Liver (tissue), 9 donors: ENCODE measurements around the gene CDK5RAP2. TPM values are rescaled to one million over a fixed set of nuclear protein-coding genes. Genes with fewer than 3 reads are reported as not detected.
"Not testable (repeated sequence)": the region's sequence is repeated elsewhere in the genome, so short reads cannot be mapped to it uniquely, and the experiment has no call there.

Experiments
- DNase-seq: peaks from one replicate; pipeline ENCODE4 v3.0.0-alpha.2; 2017; ENCODE audit warnings: low spot score
- H3K27ac ChIP-seq, 2 donors: one replicate each; pipeline ENCODE4 v1.7.0; 2013; ENCODE audit warnings: inconsistent platforms in 2 of 2, low read length in 2 of 2, control low read depth in 1 of 2, low read depth in 1 of 2, mild to moderate bottlenecking in 1 of 2
- H3K27me3 ChIP-seq, 4 donors: one replicate each; pipeline versions ENCODE4 v1.6.1 to v1.7.0; 2013; ENCODE audit warnings: low read length in 3 of 4, inconsistent platforms in 1 of 4, mild to moderate bottlenecking in 1 of 4, moderate library complexity in 1 of 4; ENCODE audit not compliant: control insufficient read depth in 4 of 4, insufficient read depth in 4 of 4
- H3K36me3 ChIP-seq, 4 donors: one replicate each; pipeline versions ENCODE4 v1.6.1 to v1.7.0; 2013; ENCODE audit warnings: low read length in 3 of 4, mild to moderate bottlenecking in 3 of 4, low read depth in 1 of 4, moderate library complexity in 1 of 4; ENCODE audit not compliant: control insufficient read depth in 4 of 4, insufficient read depth in 3 of 4
- H3K4me1 ChIP-seq, 4 donors: one replicate each; pipeline versions ENCODE4 v1.6.1 to v1.7.0; 2013; ENCODE audit warnings: low read length in 3 of 4, mild to moderate bottlenecking in 3 of 4, moderate library complexity in 1 of 4; ENCODE audit not compliant: control insufficient read depth in 4 of 4, insufficient read depth in 4 of 4
- H3K4me3 ChIP-seq, 3 donors: one replicate each; pipeline versions ENCODE4 v1.6.1 to v1.7.0; 2013; ENCODE audit warnings: low read length in 3 of 3, control low read depth in 1 of 3, low read depth in 1 of 3, mild to moderate bottlenecking in 1 of 3
- H3K9ac ChIP-seq, 2 donors: one replicate each; pipeline ENCODE4 v1.7.0; 2013; ENCODE audit warnings: low read length in 2 of 2, mild to moderate bottlenecking in 2 of 2, moderate library complexity in 2 of 2, control low read depth in 1 of 2, low read depth in 1 of 2
- H3K9me3 ChIP-seq, 4 donors: one replicate each; pipeline versions ENCODE4 v1.6.1 to v1.7.0; 2013; ENCODE audit warnings: low read length in 3 of 4; ENCODE audit not compliant: control insufficient read depth in 4 of 4
- FOXA2 ChIP-seq: IDR thresholded peaks from 2 replicates; pipeline ENCODE4 v1.6.1; 2016; ENCODE audit warnings: antibody characterized with exemption
- GABPA ChIP-seq, 2 donors: IDR thresholded peaks in 1 of 2; conservative IDR thresholded peaks in 1 of 2; 2 replicates each; pipeline ENCODE4 v1.6.1; 2016; ENCODE audit warnings: antibody characterized with exemption in 2 of 2, mild to moderate bottlenecking in 1 of 2, moderate library complexity in 1 of 2
- HNF4A ChIP-seq, 2 donors: conservative IDR thresholded peaks; 2 replicates each; pipeline ENCODE4 v1.6.1; 2016; ENCODE audit warnings: antibody characterized with exemption in 2 of 2, mild to moderate bottlenecking in 2 of 2
- HNF4G ChIP-seq: IDR thresholded peaks from 2 replicates; pipeline ENCODE4 v1.6.1; 2016; ENCODE audit warnings: antibody characterized with exemption
- JUND ChIP-seq, 2 donors: IDR thresholded peaks; 2 replicates each; pipeline ENCODE4 v1.6.1; 2016; ENCODE audit warnings: antibody characterized with exemption in 2 of 2
- NR2F2 ChIP-seq: IDR thresholded peaks from 2 replicates; pipeline ENCODE4 v1.6.1; 2016; ENCODE audit warnings: antibody characterized with exemption
- RAD21 ChIP-seq, 2 donors: IDR thresholded peaks; 2 replicates each; pipeline ENCODE4 v1.6.1; 2016; ENCODE audit warnings: antibody characterized with exemption in 2 of 2, mild to moderate bottlenecking in 2 of 2
- TAF1 ChIP-seq: conservative IDR thresholded peaks from 2 replicates; pipeline ENCODE4 v1.6.1; 2016; ENCODE audit warnings: antibody characterized with exemption, mild to moderate bottlenecking
- YY1 ChIP-seq: IDR thresholded peaks from 2 replicates; pipeline ENCODE4 v1.6.1; 2016; ENCODE audit warnings: antibody characterized with exemption, mild to moderate bottlenecking
- WGBS: extraction: QIAGEN DNeasy Blood & Tissue Kit; methylation state at CpG from one replicate; pipeline ENCODE4 v1.1.7; 2013; 5-methylcytosine and 5-hydroxymethylcytosine counted together
- polyA plus RNA-seq, 2 donors: library from polyadenylated mRNA; stranded (reverse) in 1 of 2; unstranded in 1 of 2; fragments of 200-250 nt in 1 of 2; fragments of >200 nt in 1 of 2; fragmentation: Nextera tagmentation in 1 of 2; extraction: Ambion mirVana in 1 of 2; gene quantifications; one replicate each; pipeline versions ENCODE4 v1.2.1 to v1.2.3, GENCODE V29; 2013 to 2015
- total RNA-seq, 2 donors: library from RNA; depleted of rRNA; stranded (reverse); fragments of >200 nt; gene quantifications; one replicate each; pipeline ENCODE4 v1.2.3, GENCODE V29; 2014
- TF ChIP-seq, protein P1 (sequence below): IDR thresholded peaks from 2 replicates; pipeline ENCODE4 v1.6.1; 2016; ENCODE audit warnings: antibody characterized with exemption, mild to moderate bottlenecking
- TF ChIP-seq, protein P2 (sequence below): IDR thresholded peaks from 2 replicates; pipeline ENCODE4 v1.6.1; 2016; ENCODE audit warnings: antibody characterized with exemption
- TF ChIP-seq, protein P3 (sequence below): IDR thresholded peaks from 2 replicates; pipeline ENCODE4 v1.6.1; 2016; ENCODE audit warnings: antibody characterized with exemption
- TF ChIP-seq, protein P4 (sequence below): fragments of 150-350 bp; IDR thresholded peaks from 2 replicates; pipeline ENCODE4 v1.5.1; 2017; ENCODE audit warnings: improper control_type of control experiment, low read depth, low read length; ENCODE audit not compliant: missing input control
- TF ChIP-seq, protein P5 (sequence below): IDR thresholded peaks from 2 replicates; pipeline ENCODE4 v1.6.1; 2016; ENCODE audit warnings: antibody characterized with exemption
- donor health status: healthy.
- donor health status: healthy.
- donor health status: healthy.
- donor health status: healthy.
- donor health status: healthy.

Gene CDK5RAP2
- total and polyA plus RNA-seq, 4 donors: 11.7 to 38.9 (median 21.7) TPM

DNA sequence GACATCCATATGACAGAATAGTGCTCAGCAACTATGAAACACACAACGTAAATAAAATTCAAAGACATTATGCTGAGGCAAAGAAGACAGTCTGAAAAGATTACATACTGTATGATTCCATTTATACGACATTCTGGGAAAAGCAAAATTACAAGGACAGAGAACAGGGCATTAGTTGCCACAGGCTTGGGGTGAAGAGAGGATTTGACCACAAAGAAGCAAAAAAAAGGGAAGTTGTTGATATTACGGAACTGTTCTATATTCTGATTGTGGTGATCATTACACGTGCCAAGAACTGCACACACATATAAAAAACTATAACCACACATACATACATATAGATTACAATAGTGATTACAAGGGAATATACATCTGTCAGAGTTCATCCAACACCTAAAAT, 24.1 kb downstream of the CDK5RAP2 start (continued):
- TF ChIP-seq, protein P1, sequence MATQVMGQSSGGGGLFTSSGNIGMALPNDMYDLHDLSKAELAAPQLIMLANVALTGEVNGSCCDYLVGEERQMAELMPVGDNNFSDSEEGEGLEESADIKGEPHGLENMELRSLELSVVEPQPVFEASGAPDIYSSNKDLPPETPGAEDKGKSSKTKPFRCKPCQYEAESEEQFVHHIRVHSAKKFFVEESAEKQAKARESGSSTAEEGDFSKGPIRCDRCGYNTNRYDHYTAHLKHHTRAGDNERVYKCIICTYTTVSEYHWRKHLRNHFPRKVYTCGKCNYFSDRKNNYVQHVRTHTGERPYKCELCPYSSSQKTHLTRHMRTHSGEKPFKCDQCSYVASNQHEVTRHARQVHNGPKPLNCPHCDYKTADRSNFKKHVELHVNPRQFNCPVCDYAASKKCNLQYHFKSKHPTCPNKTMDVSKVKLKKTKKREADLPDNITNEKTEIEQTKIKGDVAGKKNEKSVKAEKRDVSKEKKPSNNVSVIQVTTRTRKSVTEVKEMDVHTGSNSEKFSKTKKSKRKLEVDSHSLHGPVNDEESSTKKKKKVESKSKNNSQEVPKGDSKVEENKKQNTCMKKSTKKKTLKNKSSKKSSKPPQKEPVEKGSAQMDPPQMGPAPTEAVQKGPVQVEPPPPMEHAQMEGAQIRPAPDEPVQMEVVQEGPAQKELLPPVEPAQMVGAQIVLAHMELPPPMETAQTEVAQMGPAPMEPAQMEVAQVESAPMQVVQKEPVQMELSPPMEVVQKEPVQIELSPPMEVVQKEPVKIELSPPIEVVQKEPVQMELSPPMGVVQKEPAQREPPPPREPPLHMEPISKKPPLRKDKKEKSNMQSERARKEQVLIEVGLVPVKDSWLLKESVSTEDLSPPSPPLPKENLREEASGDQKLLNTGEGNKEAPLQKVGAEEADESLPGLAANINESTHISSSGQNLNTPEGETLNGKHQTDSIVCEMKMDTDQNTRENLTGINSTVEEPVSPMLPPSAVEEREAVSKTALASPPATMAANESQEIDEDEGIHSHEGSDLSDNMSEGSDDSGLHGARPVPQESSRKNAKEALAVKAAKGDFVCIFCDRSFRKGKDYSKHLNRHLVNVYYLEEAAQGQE: no peak
- no peak for TF ChIP-seq FOXA2
- no peak for TF ChIP-seq HNF4G
- TF ChIP-seq, protein P2, sequence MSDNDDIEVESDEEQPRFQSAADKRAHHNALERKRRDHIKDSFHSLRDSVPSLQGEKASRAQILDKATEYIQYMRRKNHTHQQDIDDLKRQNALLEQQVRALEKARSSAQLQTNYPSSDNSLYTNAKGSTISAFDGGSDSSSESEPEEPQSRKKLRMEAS: no peak
- TF ChIP-seq GABPA (IDR thresholded peaks at IDR 0.05 in 1 of 2, conservative IDR thresholded peaks at IDR 0.05 in 1 of 2): no peak
- TF ChIP-seq HNF4A (conservative IDR thresholded peaks at IDR 0.05): no peak
- TF ChIP-seq JUND (IDR thresholded peaks at IDR 0.05): no peak
- TF ChIP-seq TAF1: no peak
- TF ChIP-seq RAD21 (IDR thresholded peaks at IDR 0.05): no peak
- TF ChIP-seq NR2F2: no peak

DNA sequence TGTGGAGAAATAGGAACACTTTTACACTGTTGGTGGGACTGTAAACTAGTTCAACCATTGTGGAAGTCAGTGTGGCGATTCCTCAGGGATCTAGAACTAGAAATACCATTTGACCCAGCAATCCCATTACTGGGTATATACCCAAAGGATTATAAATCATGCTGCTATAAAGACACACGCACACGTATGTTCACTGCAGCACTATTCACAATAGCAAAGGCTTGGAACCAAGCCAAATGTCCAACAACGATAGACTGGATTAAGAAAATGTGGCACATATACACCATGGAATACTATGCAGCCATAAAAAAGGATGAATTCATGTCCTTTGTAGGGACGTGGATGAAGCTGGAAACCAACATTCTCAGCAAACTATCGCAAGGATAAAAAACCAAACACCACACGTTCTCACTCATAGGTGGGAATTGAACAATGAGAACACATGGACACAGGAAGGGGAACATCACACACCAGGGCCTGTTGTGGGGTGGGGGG, 27.7 kb downstream of the CDK5RAP2 start:
- 92% methylated on average over 6 of the region's 7 CpGs for WGBS
- Histone ChIP-seq H3K36me3 (peaks cover 2 to 15% (median 7%) of the 10 kb centered on the region in 4 donors), H3K4me1 (peaks cover 0 to 16% (median 10%) of the 10 kb centered on the region in 4 donors)
- H3K27me3 ChIP-seq, H3K27ac ChIP-seq, H3K9me3 ChIP-seq, H3K4me3 ChIP-seq, DNase-seq, H3K9ac ChIP-seq: not testable (repeated sequence)

DNA sequence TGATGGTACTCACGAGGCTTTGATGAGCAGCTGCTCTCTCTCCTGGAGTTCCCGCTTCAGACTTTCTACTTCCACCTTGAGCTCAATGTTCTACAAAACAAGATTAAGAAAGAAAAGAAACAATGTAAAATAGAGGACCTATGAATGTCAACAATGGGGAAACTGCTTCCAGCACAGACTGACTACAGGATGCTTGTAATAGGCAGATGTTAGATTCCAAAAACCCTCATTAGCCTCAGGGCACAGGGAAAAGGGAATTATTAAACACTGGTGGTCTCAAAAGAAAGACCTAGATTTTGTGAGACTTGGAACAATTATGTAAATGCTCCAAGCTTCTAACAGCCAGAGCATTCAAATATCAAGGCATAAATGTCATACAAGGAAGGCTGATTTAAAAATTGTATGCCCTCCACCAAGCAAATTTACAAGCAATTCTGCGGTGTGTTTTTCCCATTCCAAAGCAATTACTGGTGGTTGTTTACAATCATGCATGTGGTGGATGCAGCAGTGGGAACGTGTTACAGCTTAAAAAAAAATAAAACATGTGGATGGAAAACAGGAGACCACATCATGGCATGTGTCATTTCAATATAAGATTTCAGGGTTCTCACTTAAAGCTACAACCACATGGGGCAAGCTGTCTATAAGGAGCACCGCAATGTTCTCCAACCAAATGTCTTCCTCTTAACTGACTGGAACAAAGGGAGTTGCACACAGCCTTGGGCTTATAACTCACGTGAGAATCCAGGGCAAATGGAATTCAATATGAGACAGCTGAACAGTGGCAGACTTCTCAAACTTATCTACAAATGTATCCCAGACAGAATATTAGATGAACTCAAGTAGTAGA, 34.0 kb downstream of the CDK5RAP2 start:
- H3K36me3 ChIP-seq: peaks cover 6 to 39% (median 22%) of the 10 kb centered on the region in 4 donors
- TF ChIP-seq TAF1: no peak
- no peak for TF ChIP-seq HNF4A (conservative IDR thresholded peaks at IDR 0.05)
- TF ChIP-seq YY1: no peak
- no peak for TF ChIP-seq FOXA2
- TF ChIP-seq, protein P3, sequence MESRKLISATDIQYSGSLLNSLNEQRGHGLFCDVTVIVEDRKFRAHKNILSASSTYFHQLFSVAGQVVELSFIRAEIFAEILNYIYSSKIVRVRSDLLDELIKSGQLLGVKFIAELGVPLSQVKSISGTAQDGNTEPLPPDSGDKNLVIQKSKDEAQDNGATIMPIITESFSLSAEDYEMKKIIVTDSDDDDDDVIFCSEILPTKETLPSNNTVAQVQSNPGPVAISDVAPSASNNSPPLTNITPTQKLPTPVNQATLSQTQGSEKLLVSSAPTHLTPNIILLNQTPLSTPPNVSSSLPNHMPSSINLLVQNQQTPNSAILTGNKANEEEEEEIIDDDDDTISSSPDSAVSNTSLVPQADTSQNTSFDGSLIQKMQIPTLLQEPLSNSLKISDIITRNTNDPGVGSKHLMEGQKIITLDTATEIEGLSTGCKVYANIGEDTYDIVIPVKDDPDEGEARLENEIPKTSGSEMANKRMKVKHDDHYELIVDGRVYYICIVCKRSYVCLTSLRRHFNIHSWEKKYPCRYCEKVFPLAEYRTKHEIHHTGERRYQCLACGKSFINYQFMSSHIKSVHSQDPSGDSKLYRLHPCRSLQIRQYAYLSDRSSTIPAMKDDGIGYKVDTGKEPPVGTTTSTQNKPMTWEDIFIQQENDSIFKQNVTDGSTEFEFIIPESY: no peak
- TF ChIP-seq, protein P1: no peak
- TF ChIP-seq NR2F2: no peak
- no peak for TF ChIP-seq HNF4G
- TF ChIP-seq, protein P4, sequence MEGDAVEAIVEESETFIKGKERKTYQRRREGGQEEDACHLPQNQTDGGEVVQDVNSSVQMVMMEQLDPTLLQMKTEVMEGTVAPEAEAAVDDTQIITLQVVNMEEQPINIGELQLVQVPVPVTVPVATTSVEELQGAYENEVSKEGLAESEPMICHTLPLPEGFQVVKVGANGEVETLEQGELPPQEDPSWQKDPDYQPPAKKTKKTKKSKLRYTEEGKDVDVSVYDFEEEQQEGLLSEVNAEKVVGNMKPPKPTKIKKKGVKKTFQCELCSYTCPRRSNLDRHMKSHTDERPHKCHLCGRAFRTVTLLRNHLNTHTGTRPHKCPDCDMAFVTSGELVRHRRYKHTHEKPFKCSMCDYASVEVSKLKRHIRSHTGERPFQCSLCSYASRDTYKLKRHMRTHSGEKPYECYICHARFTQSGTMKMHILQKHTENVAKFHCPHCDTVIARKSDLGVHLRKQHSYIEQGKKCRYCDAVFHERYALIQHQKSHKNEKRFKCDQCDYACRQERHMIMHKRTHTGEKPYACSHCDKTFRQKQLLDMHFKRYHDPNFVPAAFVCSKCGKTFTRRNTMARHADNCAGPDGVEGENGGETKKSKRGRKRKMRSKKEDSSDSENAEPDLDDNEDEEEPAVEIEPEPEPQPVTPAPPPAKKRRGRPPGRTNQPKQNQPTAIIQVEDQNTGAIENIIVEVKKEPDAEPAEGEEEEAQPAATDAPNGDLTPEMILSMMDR: no peak
- TF ChIP-seq, protein P5, sequence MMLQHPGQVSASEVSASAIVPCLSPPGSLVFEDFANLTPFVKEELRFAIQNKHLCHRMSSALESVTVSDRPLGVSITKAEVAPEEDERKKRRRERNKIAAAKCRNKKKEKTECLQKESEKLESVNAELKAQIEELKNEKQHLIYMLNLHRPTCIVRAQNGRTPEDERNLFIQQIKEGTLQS: no peak
- H3K9me3 ChIP-seq: no peaks in the 10 kb centered on the region
- no peak overlapping the region for H3K4me3 ChIP-seq
- H3K27ac ChIP-seq: no peak overlapping the region
- peaks cover 0 to 4% (median 3%) of the 10 kb centered on the region in 4 donors for H3K4me1 ChIP-seq
- DNase-seq: no peak
- H3K9ac ChIP-seq: no peak overlapping the region
- 93% methylated on average over 6 of the region's 6 CpGs for WGBS
- H3K27me3 ChIP-seq: no peaks in the 10 kb centered on the region
